Activated CD4-positive, alpha-beta T cell treated with anti-CD3 and anti-CD28 coated beads, Interleukin-2, amount 50 U/mL, for 16 hours (primary cell): Measurements from ENCODE around the gene ITGA2B.
"Not testable (repeated sequence)": the region's sequence is repeated elsewhere in the genome, so short reads cannot be mapped to it uniquely, and the experiment has no call there.

Experiments used
- DNase-seq: peaks from one replicate; pipeline ENCODE4 v3.0.0-alpha.2; 2020

ITGA2B gene

GRCh38 chr17:44329516-44329915 lies 59.9 kb downstream of the ITGA2B start:
- not testable (repeated sequence) for DNase-seq

GRCh38 chr17:44327715-44328449 lies 61.6 kb downstream of the ITGA2B start:
- DNase-seq, result no peak

GRCh38 chr17:44326861-44327444 lies 62.5 kb downstream of the ITGA2B start:
- DNase-seq, result peak; percentile 96

- peak; percentile 96 for DNase-seq
These were observed 64.7 kb downstream of the ITGA2B start, which contains the start of gene SLC25A39 for GRCh38 chr17:44324571-44325275. Gene SLC25A39, minus strand, starts transcription at chr17:44324823. Its CDS starts 1,261 bp downstream, at chr17:44323562.

- no peak for DNase-seq
These were observed 65.3 kb downstream of the ITGA2B start for GRCh38 chr17:44324092-44324570.

- no peak for DNase-seq
These were observed 65.9 kb downstream of the ITGA2B start for GRCh38 chr17:44323359-44324091.

GRCh38 chr17:44322236-44322895 lies 67.1 kb downstream of the ITGA2B start:
- DNase-seq, result no peak
